Aorta (tissue), 5 donors: ENCODE measurements around the gene SERF1A. TPM values are rescaled to one million over a fixed set of nuclear protein-coding genes. Genes with fewer than 3 reads are reported as not detected.
"Not testable (repeated sequence)": the region's sequence is repeated elsewhere in the genome, so short reads cannot be mapped to it uniquely, and the experiment has no call there.

Experiments
- ATAC-seq: fragments of 200-7000 bp; cut with Tn5 transposase; one replicate; pipeline ENCODE4 v1.9.1; 2022; ENCODE audit warnings: moderate library complexity; ENCODE audit not compliant: low FRiP score
- DNase-seq, 2 donors: peaks; one replicate each; pipeline ENCODE4 v3.0.0-alpha.2; 2020
- H3K27ac ChIP-seq, 2 donors: one replicate each; pipeline ENCODE4 v1.5.1; 2013; ENCODE audit warnings: low read length in 2 of 2, mild to moderate bottlenecking in 2 of 2, moderate library complexity in 2 of 2, control low read depth in 1 of 2, inconsistent platforms in 1 of 2, low read depth in 1 of 2
- H3K27me3 ChIP-seq, 2 donors: one replicate each; pipeline ENCODE4 v1.6.1; 2013; ENCODE audit warnings: control low read depth in 1 of 2, low read length in 1 of 2, mild to moderate bottlenecking in 1 of 2, moderate library complexity in 1 of 2; ENCODE audit not compliant: insufficient read depth in 2 of 2, control insufficient read depth in 1 of 2
- H3K36me3 ChIP-seq, 2 donors: one replicate each; pipeline ENCODE4 v1.6.1; 2013; ENCODE audit warnings: control low read depth in 1 of 2, low read length in 1 of 2, mild to moderate bottlenecking in 1 of 2; ENCODE audit not compliant: insufficient read depth in 2 of 2, control insufficient read depth in 1 of 2
- H3K4me1 ChIP-seq, 2 donors: one replicate each; pipeline ENCODE4 v1.6.1; 2013; ENCODE audit warnings: low read length in 2 of 2, control low read depth in 1 of 2, mild to moderate bottlenecking in 1 of 2, moderate library complexity in 1 of 2; ENCODE audit not compliant: insufficient read depth in 2 of 2, control insufficient read depth in 1 of 2
- H3K4me3 ChIP-seq, 2 donors: one replicate each; pipeline ENCODE4 v1.5.1; 2013; ENCODE audit warnings: low read length in 2 of 2, control low read depth in 1 of 2, mild to moderate bottlenecking in 1 of 2
- H3K9me3 ChIP-seq: one replicate; pipeline ENCODE4 v1.6.1; 2013; ENCODE audit warnings: mild to moderate bottlenecking, low read length; ENCODE audit not compliant: control insufficient read depth
- WGBS, 2 donors: extraction: QIAGEN DNeasy Blood & Tissue Kit; methylation state at CpG; one replicate each; pipeline ENCODE4 v1.1.7; 2013; 5-methylcytosine and 5-hydroxymethylcytosine counted together
- intact Hi-C, 2 donors: fragments of 100-400 bp; cut with DNase I; formaldehyde crosslinking; loops; one replicate each; pipeline versions ENCODE4 v1.14.2 to v1.15.0; 2022
- long read RNA-seq, 2 donors: library from polyadenylated mRNA; unstranded; transcript quantifications; one replicate each; pipeline ENCODE4 v2.0.0, GENCODE V29; 2020 to 2021
- polyA plus RNA-seq, 2 donors: library from polyadenylated mRNA; stranded (reverse); fragments of 200-250 nt; gene quantifications; one replicate each; pipeline ENCODE4 v1.2.3, GENCODE V29; 2013
- total RNA-seq, 2 donors: library from RNA; stranded (reverse); fragmentation: NEBNext Ultra II Directional; extraction: Animal tissue kit (Norgen Biotek cat#: 25700); gene quantifications; one replicate each; pipeline ENCODE4 v1.2.1, GENCODE V29; 2021
- donor health status: healthy with polysubstance abuse.
- donor health status: Bipolar disorder and iron deficiency.
- donor health status: DM: no; HTN: no; CAD: no.
- donor health status: DM: no; HTN: no; CAD: no.
- donor health status: DM: yes; HTN: yes; CAD: no.

The SERF1A gene
- total RNA-seq (1 to 10 TPM; 5.0 to 5.9 TPM), polyA plus RNA-seq (1 to 10 TPM; 3.0 to 4.3 TPM)
- long read RNA-seq, donor 1, partial matches to known transcripts = 1 of 8 reads
- long read RNA-seq, donor 1, other reads (novel, unspliced or antisense) = 3 of 8 reads
- long read RNA-seq, donor 2, transcript SERF1A-201 (3 exons, 963 nt) = major isoform, 6 of 10 reads
- long read RNA-seq, donor 2, partial matches to known transcripts = 1 of 10 reads
- long read RNA-seq, donor 2, other reads (novel, unspliced or antisense) = 3 of 10 reads

DNA sequence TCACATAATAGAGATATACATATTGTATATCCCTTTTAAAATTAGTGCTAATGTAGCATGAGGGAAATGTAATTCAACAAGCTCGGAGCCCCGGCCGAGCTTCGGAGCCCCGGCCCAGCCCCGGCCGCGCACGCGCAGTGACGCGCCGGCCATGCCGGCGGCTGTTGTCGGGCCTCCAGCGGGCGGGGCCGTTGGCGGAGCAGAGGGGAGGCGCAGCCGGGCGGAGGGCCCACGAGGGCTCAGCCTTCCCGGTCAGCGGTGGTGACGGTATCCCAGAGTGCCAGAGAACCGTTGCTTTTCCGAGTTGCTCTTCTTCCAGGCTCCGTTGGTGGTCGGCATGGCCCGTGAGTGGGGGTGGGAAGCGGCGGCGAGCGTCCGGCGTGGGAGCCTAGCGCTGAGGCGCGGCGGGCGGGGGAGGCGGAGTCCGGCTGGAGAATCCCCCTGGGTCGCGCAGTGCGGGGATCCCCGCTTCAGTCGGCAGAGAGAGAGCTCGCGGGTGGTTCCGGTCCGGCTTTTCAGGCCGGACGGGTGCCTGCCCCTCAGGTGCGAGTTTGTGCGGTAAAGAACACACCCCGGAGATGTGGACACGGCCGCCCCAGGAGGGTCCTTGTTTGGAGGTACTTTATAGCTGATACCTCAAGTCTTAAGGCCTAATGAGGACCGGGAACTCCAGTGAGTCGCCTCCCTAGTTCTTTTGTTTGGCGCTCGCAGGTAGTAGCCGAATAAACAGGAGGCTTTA lies at the start of gene SERF1A:
Gene SERF1A, plus strand, starts transcription at position 137 of the 739 bp plus-strand sequence. Its CDS starts 201 bp downstream, at position 338.
- H3K4me3 ChIP-seq, H3K27me3 ChIP-seq, DNase-seq, intact Hi-C loops, H3K27ac ChIP-seq, H3K4me1 ChIP-seq, H3K9me3 ChIP-seq, H3K36me3 ChIP-seq: not testable (repeated sequence)
- no CpG with 5 or more reads among the region's 66 CpGs for WGBS, 2 donors
- ATAC-seq = peak; percentile 98

DNA sequence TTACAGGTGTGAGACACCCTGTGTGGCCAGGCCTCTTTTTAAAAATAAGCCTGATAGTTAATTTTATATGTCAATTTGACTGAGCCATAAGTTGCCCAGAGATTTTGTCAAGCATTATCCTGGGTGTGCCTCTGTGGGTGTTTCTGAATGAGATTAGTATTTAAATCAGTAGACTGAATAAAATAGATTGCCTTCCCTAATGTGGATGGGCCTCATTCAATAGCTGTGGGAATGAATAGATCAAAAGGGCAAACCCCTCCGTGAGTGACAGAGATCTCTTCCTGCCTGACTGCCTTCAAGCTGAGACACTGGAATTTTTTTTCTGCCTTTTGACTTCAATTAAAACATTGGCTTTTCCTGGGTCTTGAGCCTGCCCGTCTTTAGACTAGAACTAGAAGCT lies 33.7 kb upstream of the SERF1A start:
- DNase-seq, H3K9me3 ChIP-seq, H3K4me3 ChIP-seq, H3K27me3 ChIP-seq, ATAC-seq, H3K4me1 ChIP-seq, intact Hi-C loops, H3K27ac ChIP-seq, H3K36me3 ChIP-seq: not testable (repeated sequence)
- no CpG with 5 or more reads among the region's 2 CpGs for WGBS, 2 donors

DNA sequence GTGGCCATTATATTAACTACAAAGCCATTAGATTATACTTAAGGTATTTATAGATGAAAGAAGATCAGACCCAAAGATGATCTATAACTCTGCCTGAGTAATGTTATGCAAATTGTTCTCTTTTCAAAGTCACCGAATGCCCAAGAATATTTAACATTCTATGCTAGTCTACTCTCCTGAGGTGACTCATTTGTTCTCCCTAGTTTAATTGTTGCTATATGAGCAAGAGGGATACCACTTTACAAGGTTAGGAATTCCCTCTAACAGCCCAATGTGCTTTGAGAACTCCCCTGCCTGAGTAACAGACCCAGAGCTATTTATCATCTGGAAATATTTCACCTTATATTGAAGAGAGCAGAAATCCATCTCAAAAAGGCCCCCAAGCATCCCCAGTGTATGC lies 29.8 kb upstream of the SERF1A start:
- DNase-seq, ATAC-seq: not testable (repeated sequence)

DNA sequence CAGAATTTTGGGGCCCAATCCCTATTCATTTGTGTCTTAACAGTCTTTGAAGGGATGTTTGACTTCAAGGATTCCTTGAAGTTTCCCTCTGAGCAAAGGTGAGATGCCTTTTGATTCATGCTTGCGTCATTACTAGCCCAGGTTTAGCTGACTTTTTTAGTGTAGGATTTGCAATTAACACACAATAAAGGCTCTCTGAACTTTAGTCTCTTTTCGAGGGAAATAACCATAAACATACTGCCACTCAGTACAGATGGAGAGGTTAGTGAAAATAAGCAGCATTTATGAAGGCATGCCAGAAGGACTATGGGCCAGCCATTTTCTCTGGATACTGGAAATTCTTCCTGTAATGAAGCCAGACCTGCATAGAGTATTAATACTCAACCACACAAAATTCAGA lies 4.4 kb upstream of the SERF1A start:
- DNase-seq, ATAC-seq, intact Hi-C loops, H3K4me3 ChIP-seq, H3K4me1 ChIP-seq, H3K36me3 ChIP-seq, H3K27me3 ChIP-seq, H3K27ac ChIP-seq, H3K9me3 ChIP-seq: not testable (repeated sequence)
- WGBS, 2 donors = no CpG with 5 or more reads among the region's 2 CpGs

More for the DNA sequence above, 29.8 kb upstream of the SERF1A start:
- H3K4me3 ChIP-seq, H3K4me1 ChIP-seq, H3K9me3 ChIP-seq, H3K36me3 ChIP-seq, H3K27me3 ChIP-seq, intact Hi-C loops, H3K27ac ChIP-seq: not testable (repeated sequence)
- WGBS, 2 donors = no CpG with 5 or more reads among the region's 1 CpG

DNA sequence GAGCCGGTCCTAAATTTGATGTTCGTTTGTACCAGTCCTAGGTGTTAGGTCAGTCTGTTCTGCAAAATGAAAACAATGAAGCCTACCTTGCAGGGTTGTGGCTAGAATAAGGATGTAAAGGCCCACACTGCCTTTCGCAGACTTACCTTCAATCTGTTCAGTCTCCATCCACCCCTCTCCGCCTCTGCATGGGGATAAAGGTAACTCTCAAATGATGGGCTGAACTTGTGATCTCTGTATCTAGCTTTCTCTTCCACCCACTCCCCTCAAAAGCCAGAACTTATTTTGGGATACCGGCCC lies 753 bp downstream of the SERF1A start:
- H3K36me3 ChIP-seq, DNase-seq, H3K27ac ChIP-seq, H3K4me1 ChIP-seq, H3K4me3 ChIP-seq, H3K9me3 ChIP-seq, intact Hi-C loops, ATAC-seq, H3K27me3 ChIP-seq: not testable (repeated sequence)
- no CpG with 5 or more reads among the region's 5 CpGs for WGBS, 2 donors

DNA sequence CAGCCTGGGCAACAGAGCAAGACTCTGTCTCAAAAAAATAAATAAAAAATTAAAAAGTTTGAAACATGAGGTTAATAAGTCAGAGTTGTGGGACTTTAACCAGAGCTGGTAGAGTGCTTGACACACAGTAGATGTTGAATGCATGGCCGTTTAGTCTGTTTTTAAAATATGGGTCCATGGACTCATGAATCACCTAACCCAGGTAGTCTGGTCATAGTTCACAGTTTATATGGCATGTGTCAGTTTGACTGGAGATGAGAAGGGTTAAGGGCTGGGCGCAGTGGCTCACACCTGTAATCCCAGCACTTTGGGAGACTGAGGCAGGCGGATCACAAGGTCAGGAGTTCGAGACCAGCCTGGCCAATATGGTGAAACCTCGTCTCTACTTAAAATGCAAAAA lies 6.2 kb downstream of the SERF1A start:
- H3K9me3 ChIP-seq, H3K4me3 ChIP-seq, intact Hi-C loops, H3K4me1 ChIP-seq, ATAC-seq, H3K27ac ChIP-seq, DNase-seq, H3K27me3 ChIP-seq, H3K36me3 ChIP-seq: not testable (repeated sequence)
- no CpG with 5 or more reads among the region's 5 CpGs for WGBS, 2 donors

DNA sequence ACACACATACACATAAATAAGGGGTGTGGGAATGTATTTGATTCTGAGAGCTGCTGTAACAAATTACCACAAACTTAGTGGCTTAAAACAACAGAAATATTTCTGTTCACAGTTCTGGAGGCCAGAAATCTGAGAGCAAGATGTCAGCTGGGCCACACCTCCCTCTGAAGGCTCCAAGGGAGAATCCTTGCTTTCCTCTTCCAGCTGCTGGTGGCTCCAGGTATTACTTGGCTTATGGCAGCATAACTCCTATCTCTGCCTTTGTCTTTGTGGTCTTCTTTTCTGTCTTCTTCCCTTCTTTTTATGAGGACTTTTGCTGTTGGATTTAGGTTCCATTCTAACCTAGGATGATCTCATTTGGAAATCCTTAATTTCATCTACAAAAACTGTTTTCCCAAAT lies 16.4 kb downstream of the SERF1A start:
- H3K9me3 ChIP-seq, H3K27ac ChIP-seq, DNase-seq, ATAC-seq, intact Hi-C loops, H3K36me3 ChIP-seq, H3K27me3 ChIP-seq, H3K4me1 ChIP-seq, H3K4me3 ChIP-seq: not testable (repeated sequence)

DNA sequence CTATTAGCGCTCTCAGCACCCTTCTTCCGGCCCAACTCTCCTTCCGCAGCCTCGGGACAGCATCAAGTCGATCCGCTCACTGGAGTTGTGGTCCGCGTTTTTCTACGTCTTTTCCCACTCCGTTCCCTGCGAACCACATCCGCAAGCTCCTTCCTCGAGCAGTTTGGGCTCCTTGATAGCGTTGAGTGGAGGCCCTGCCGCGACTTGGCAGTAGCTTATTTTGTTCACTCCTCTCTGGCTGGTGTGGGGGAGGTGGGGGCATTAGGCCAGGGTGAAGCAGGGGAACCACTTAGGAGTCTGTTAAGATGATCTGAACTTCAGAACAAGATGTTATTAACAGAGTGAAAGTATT lies 24.7 kb downstream of the SERF1A start:
- DNase-seq, H3K27me3 ChIP-seq, H3K9me3 ChIP-seq, H3K4me1 ChIP-seq, H3K4me3 ChIP-seq, H3K36me3 ChIP-seq, intact Hi-C loops, H3K27ac ChIP-seq: not testable (repeated sequence)
- ATAC-seq = peak; percentile 65
- no CpG with 5 or more reads among the region's 16 CpGs for WGBS, 2 donors

DNA sequence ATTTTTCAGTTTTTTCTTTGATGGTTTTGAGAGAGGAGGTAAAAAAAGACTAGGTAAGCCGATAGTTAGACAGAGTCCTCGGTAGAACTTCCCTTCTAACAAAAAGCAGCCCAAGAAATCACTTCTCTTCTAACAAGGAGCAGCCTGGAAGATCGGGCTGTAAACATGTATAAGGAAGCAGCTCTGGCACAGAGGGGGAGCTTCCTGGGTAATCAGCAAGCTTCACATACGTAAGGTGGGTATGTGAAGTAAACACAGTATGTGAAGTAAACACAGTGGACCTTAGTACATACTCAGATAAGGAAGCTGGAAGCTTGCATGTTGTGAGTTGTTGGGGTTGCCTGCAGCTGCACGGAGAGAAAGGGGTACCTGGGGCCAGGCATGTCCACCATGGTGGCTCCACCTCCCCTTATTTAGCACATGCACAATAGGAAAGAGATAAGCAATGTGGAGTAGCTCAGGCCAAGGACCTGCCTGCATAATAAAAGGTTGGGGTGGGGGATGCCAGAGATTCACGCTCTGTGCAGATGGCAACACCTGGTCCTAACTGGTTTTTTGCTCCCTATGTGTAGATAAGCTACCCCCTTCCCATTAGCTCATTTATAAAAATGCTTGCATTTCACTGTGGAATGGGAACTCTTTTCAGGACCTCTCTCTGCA lies 31.4 kb downstream of the SERF1A start:
- H3K4me3 ChIP-seq, H3K36me3 ChIP-seq, H3K27me3 ChIP-seq, H3K9me3 ChIP-seq, intact Hi-C loops, ATAC-seq, H3K27ac ChIP-seq, DNase-seq, H3K4me1 ChIP-seq: not testable (repeated sequence)
- no CpG with 5 or more reads among the region's 6 CpGs for WGBS, 2 donors
